ENCODE measurements around the gene MRPS22. TPM values are rescaled to one million over a fixed set of nuclear protein-coding genes. Genes with fewer than 3 reads are reported as not detected.

MRPS22 gene
- total RNA-seq, result 10 to 100 TPM; 39.7 to 41.1 TPM

DNA sequence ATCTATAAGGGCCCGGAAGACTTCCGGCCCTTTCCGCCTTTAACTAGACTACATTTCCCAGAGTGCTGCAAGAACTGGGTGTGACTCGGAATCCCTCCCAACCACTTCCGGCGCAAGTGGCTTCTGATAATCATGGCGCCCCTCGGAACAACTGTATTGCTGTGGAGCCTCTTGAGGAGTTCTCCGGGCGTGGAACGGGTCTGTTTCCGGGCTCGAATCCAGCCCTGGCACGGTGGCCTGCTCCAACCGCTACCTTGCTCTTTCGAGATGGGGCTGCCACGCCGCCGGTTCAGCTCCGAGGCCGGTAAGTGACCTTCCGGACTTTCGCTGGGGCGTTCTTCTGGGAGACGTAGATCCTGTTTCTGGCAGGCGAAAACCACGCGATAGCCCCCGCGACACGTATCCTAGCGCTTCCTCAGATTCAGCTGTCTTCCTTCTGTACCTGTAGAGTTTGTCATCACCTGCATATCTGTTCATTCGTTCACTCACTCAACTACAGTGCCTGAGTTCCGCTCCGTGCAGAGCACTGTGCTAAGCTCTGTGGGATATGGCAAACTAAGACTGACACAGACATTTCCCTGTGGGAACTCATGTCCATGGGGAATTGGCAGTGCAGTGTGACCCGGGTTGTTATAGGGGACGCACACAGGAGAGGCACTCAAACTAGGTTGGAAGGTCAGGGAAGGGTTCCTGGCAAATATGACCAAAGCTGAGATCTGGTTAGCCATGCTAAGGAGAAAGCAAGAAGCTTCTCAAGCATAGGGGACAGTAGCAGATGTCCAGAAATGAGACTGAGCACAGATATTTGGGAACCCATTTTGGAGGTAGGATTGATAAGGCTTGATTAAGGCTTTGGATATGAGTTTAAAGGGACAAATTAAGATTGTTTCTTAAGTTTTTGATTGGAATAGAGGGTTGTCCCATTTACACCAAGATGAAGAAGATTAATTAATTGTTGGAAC lies at the start of gene MRPS22:
MRPS22 (plus strand) TSS at position 126 of the 962 bp plus-strand sequence; CDS start at position 133, 7 bp downstream.
- DNase-seq, result peak; percentile 91
- peak; percentile 97 for ATAC-seq
- ChIA-PET POLR2A (interaction anchor here (0.8 to 2.0 kb wide), 5 partner anchors 10 to 1600 kb away, joined by 3 to 14 read pairs (median 3); partner anchors contain the start of gene COPB2), CTCF (interaction anchor here (0.7 to 1.6 kb wide), 2 partner anchors 10 to 15 kb away, joined by 3 to 5 read pairs; no protein-coding TSS in a partner anchor)
- peak within 1 kb of the TSS; percentile 58 for H3K27ac Mint-ChIP-seq
- no peak within 1 kb of the TSS for H3K4me3 Mint-ChIP-seq
- H3K9me3 Mint-ChIP-seq (ENCODE audit: insufficient read depth), result no peaks in the 10 kb centered on the region
- H3K4me1 Mint-ChIP-seq (ENCODE audit: low read depth), result peaks cover 11% of the 10 kb centered on the region
- H3K36me3 Mint-ChIP-seq (ENCODE audit: low read depth), result peaks cover 14% of the 10 kb centered on the region
- H3K27me3 Mint-ChIP-seq (ENCODE audit: low read depth), result no peaks in the 10 kb centered on the region

GRCh38 chr3:139295040-139295439 lies 48.8 kb upstream of the MRPS22 start:
- DNase-seq (no peak), ATAC-seq (no peak)
- no peak overlapping the region for H3K27ac Mint-ChIP-seq
- no peaks in the 10 kb centered on the region for H3K36me3 Mint-ChIP-seq (ENCODE audit: low read depth)
- no peaks in the 10 kb centered on the region for H3K4me1 Mint-ChIP-seq (ENCODE audit: low read depth)
- ChIA-PET POLR2A (no interaction called here), CTCF (no interaction called here)
- no peaks in the 10 kb centered on the region for H3K27me3 Mint-ChIP-seq (ENCODE audit: low read depth)
- no peaks in the 10 kb centered on the region for H3K9me3 Mint-ChIP-seq (ENCODE audit: insufficient read depth)
- no peak overlapping the region for H3K4me3 Mint-ChIP-seq

GRCh38 chr3:139296141-139296718 lies 47.6 kb upstream of the MRPS22 start:
- CTCF ChIA-PET, result no interaction called here
- Mint-ChIP-seq H3K27me3 (ENCODE audit: low read depth) (peaks cover 3% of the 10 kb centered on the region), H3K9me3 (ENCODE audit: insufficient read depth) (no peaks in the 10 kb centered on the region), H3K4me3 (no peak overlapping the region), H3K4me1 (ENCODE audit: low read depth) (no peaks in the 10 kb centered on the region), H3K27ac (no peak overlapping the region), H3K36me3 (ENCODE audit: low read depth) (no peaks in the 10 kb centered on the region)
- POLR2A ChIA-PET, result no interaction called here
- no peak for DNase-seq
- ATAC-seq, result no peak

DNA sequence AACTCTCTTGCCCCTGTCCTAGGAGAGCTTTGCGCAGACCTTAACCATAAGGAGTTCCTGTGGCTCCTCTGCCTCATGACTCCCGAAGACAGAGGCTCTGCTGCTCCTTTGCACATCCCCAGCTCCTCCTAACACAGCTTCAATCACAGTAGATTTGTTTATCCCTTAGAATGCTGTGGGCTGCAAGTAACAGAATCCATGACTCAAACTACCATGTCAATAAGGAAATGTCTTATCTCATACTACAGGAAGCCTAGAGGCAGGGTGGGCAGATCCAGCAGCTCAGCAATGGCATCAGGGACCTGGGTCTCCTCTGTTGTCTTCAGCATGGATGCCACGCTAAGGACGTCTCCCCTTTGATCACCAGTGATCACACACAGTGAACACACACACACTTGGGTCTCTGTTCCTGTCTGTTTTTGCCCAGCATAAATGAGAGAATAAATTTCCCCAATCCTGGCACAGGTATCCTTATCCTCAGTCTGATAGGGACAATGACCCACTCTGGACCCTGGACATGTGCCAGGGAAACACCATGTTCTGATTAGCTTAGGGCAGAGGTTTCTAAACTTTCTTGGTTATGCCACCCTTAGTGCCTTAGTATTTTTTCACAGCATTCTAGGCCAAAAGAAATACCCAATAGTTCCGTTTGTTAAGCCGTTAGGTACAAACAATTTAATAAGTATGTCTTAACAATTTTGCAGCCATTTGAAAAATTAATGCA lies 46.1 kb upstream of the MRPS22 start:
- ATAC-seq, result no peak
- H3K36me3 Mint-ChIP-seq (ENCODE audit: low read depth), result no peaks in the 10 kb centered on the region
- peaks cover 3% of the 10 kb centered on the region for H3K27me3 Mint-ChIP-seq (ENCODE audit: low read depth)
- no peak overlapping the region for H3K27ac Mint-ChIP-seq
- no peak overlapping the region for H3K4me3 Mint-ChIP-seq
- peaks cover 8% of the 10 kb centered on the region for H3K4me1 Mint-ChIP-seq (ENCODE audit: low read depth)
- DNase-seq, result no peak
- H3K9me3 Mint-ChIP-seq (ENCODE audit: insufficient read depth), result no peaks in the 10 kb centered on the region
- POLR2A ChIA-PET, result no interaction called here
- CTCF ChIA-PET, result interaction anchor here (1.0 kb wide), 1 partner anchor 186 kb away, joined by 4 read pairs; no protein-coding TSS in a partner anchor

- H3K9me3 Mint-ChIP-seq (ENCODE audit: insufficient read depth), result no peaks in the 10 kb centered on the region
- no peaks in the 10 kb centered on the region for H3K36me3 Mint-ChIP-seq (ENCODE audit: low read depth)
- H3K27ac Mint-ChIP-seq, result no peak overlapping the region
- ChIA-PET CTCF (no interaction called here), POLR2A (no interaction called here)
- ATAC-seq (no peak), DNase-seq (no peak)
- peaks cover 10% of the 10 kb centered on the region for H3K4me1 Mint-ChIP-seq (ENCODE audit: low read depth)
- no peak overlapping the region for H3K4me3 Mint-ChIP-seq
- peaks cover 7% of the 10 kb centered on the region for H3K27me3 Mint-ChIP-seq (ENCODE audit: low read depth)
Observed at GRCh38 chr3:139299261-139300132, 44.3 kb upstream of the MRPS22 start.

- Mint-ChIP-seq H3K4me3 (no peak overlapping the region), H3K9me3 (ENCODE audit: insufficient read depth) (no peaks in the 10 kb centered on the region), H3K27me3 (ENCODE audit: low read depth) (peaks cover 8% of the 10 kb centered on the region), H3K36me3 (ENCODE audit: low read depth) (no peaks in the 10 kb centered on the region), H3K27ac (no peak overlapping the region), H3K4me1 (ENCODE audit: low read depth) (peaks cover 10% of the 10 kb centered on the region)
- no peak for DNase-seq
- ChIA-PET CTCF (no interaction called here), POLR2A (no interaction called here)
- no peak for ATAC-seq
Observed at GRCh38 chr3:139300416-139300815, 43.4 kb upstream of the MRPS22 start.

- Mint-ChIP-seq H3K9me3 (ENCODE audit: insufficient read depth) (no peaks in the 10 kb centered on the region), H3K27ac (no peak overlapping the region), H3K4me3 (no peak overlapping the region), H3K4me1 (ENCODE audit: low read depth) (peaks cover 10% of the 10 kb centered on the region), H3K36me3 (ENCODE audit: low read depth) (no peaks in the 10 kb centered on the region), H3K27me3 (ENCODE audit: low read depth) (peaks cover 8% of the 10 kb centered on the region)
- CTCF ChIA-PET, result interaction anchor here (2.4 kb wide), 1 partner anchor 28 kb away, joined by 6 read pairs; no protein-coding TSS in a partner anchor
- ATAC-seq (no peak), DNase-seq (no peak)
- POLR2A ChIA-PET, result no interaction called here
Observed at GRCh38 chr3:139301183-139301582, 42.6 kb upstream of the MRPS22 start.

DNA sequence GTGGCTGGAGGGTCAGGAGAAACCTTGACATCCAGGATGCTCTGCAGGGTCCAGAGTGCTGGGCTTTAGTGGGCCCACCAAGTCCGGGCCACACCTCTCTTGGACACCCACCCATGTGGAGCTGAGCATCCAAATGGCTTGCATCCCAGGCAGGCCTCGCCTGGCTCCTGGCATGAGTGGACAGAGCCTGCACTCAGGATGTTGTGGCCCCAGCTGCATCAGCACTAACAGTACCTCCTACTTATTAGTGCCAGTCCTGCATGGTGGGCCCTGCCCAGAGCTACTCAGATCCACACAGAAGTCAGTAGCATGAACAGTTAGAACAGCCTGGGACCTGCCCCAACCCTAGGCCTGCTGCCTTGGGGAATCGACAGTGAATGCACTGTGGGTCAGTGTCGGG lies 42.2 kb upstream of the MRPS22 start:
- ATAC-seq, result no peak
- H3K9me3 Mint-ChIP-seq (ENCODE audit: insufficient read depth), result no peaks in the 10 kb centered on the region

DNA sequence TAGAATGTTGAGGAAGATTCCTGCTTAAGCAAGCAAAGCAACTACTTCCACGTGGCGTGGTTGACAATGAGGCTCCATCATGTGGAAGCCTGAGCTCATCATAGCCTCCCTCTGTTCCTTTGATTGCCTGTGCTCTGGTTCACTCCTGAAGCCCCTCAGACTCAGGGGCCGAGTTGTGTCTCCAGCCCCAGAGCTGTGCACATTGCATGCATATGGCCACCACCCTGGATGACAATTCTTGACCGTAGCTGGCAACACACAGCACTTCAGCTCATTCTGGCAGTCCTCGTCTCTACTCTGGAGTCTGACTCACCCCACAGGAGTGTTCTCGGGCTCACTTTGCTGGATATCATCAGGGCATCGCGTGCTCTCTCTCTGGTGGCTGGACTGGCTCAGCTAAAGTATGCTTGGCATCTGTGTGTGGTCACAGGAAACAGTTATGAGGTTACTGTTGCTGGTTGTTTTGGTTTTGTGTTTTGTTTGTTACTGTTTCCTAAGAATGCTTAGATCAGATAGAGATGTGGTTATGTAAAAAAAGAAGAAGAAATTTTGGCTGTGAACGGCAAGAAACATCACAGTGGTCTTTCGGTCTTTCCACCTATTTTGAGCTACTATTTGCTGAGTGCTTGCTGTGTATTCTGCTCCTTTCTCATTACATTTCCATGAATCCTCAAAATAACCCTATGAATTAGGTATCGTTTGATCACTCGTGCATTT lies 41.6 kb upstream of the MRPS22 start:
- no peak overlapping the region for H3K27ac Mint-ChIP-seq
- H3K4me3 Mint-ChIP-seq, result no peak overlapping the region
- ATAC-seq (peak; percentile 44), DNase-seq (no peak)
- CTCF ChIA-PET, result interaction anchor here (0.8 to 2.4 kb wide), 3 partner anchors 27 to 190 kb away, joined by 3 to 6 read pairs (median 3); no protein-coding TSS in a partner anchor
- POLR2A ChIA-PET, result interaction anchor here (0.6 kb wide), 1 partner anchor 389 kb away, joined by 3 read pairs; no protein-coding TSS in a partner anchor
- H3K9me3 Mint-ChIP-seq (ENCODE audit: insufficient read depth), result no peaks in the 10 kb centered on the region
- H3K36me3 Mint-ChIP-seq (ENCODE audit: low read depth), result no peaks in the 10 kb centered on the region
- peaks cover 10% of the 10 kb centered on the region for H3K4me1 Mint-ChIP-seq (ENCODE audit: low read depth)
- H3K27me3 Mint-ChIP-seq (ENCODE audit: low read depth), result peaks cover 8% of the 10 kb centered on the region

More for the DNA sequence above, 42.2 kb upstream of the MRPS22 start:
- Mint-ChIP-seq H3K27ac (no peak overlapping the region), H3K4me3 (no peak overlapping the region), H3K4me1 (ENCODE audit: low read depth) (peaks cover 10% of the 10 kb centered on the region), H3K27me3 (ENCODE audit: low read depth) (peaks cover 8% of the 10 kb centered on the region), H3K36me3 (ENCODE audit: low read depth) (no peaks in the 10 kb centered on the region)
- ChIA-PET POLR2A (interaction anchor here (0.6 kb wide), 1 partner anchor 389 kb away, joined by 3 read pairs; no protein-coding TSS in a partner anchor), CTCF (interaction anchor here (0.8 to 2.4 kb wide), 2 partner anchors 27 to 189 kb away, joined by 3 to 6 read pairs; no protein-coding TSS in a partner anchor)
- DNase-seq, result no peak

GRCh38 chr3:139302801-139303113 lies 41.1 kb upstream of the MRPS22 start:
- CTCF ChIA-PET, result interaction anchor here (0.9 to 2.4 kb wide), 2 partner anchors 26 to 191 kb away, joined by 3 to 6 read pairs; no protein-coding TSS in a partner anchor

More at GRCh38 chr3:139302801-139303113, 41.1 kb upstream of the MRPS22 start:
- no peak overlapping the region for H3K4me3 Mint-ChIP-seq
- no peaks in the 10 kb centered on the region for H3K36me3 Mint-ChIP-seq (ENCODE audit: low read depth)
- H3K27me3 Mint-ChIP-seq (ENCODE audit: low read depth), result peaks cover 8% of the 10 kb centered on the region
- peaks cover 10% of the 10 kb centered on the region for H3K4me1 Mint-ChIP-seq (ENCODE audit: low read depth)
- no peak for DNase-seq
- no peaks in the 10 kb centered on the region for H3K9me3 Mint-ChIP-seq (ENCODE audit: insufficient read depth)
- H3K27ac Mint-ChIP-seq, result no peak overlapping the region
- ATAC-seq, result no peak
- POLR2A ChIA-PET, result no interaction called here
